ENCODE measurements around the gene S100A9.

DNA sequence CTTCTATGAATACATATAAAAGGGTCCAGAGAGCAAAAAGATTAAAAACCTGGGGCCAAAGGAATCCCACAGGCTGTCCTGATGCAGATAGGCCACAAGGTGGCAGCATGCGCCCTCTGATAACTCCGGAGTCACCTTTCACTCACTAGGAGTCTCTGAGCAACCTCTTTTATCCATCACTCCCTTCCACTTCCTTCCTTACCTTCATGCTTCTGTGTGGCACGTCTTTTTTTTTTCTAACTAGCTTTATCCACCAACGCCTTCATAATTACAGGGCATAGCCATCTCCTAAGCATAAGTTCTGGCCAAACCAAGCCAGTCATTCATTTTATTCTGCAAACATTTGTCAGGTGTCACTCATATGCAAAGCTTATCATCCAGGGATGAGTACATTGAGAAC lies 5.1 kb upstream of the S100A9 start:
- TF ChIP-seq EP300 (IDR thresholded peaks at IDR 0.05; ENCODE audit: borderline replicate concordance) = no peak
- TF ChIP-seq EGR1 (IDR thresholded peaks at IDR 0.05) = no peak
- no peak for TF ChIP-seq TAF1 (IDR thresholded peaks at IDR 0.05; ENCODE audit: low read depth)
- no peak for TF ChIP-seq ZBTB7A (IDR thresholded peaks at IDR 0.05; ENCODE audit: low read depth)
- no peak for TF ChIP-seq CEBPB (IDR thresholded peaks at IDR 0.05)
